HepG2 (cell line): ENCODE data around the gene BATF2. TPM values are rescaled to one million over a fixed set of nuclear protein-coding genes. Genes with fewer than 3 reads are reported as not detected.
A peak's percentile ranks its signal among the peaks of the same experiment; 100 is the strongest.

Experiments
- ASH2L ChIP-seq: fragments of 300-600, 200-600 bp; sonication (generic); IDR thresholded peaks from 2 replicates; pipeline ENCODE4 v1.7.0; 2017; ENCODE audit warnings: low read depth, mild to moderate bottlenecking, moderate library complexity, mixed read lengths, low read length; ENCODE audit not compliant: insufficient read length
- ATF7 ChIP-seq, 2 experiments: fragments of 450-650 bp in 1 of 2; sonication (generic) in 1 of 2; formaldehyde crosslinking in 1 of 2; IDR thresholded peaks; 2 replicates each; pipeline versions ENCODE4 v1.4.0 to v1.6.1; 2016 to 2020; ENCODE audit warnings: antibody characterized with exemption in 1 of 2, mild to moderate bottlenecking in 1 of 2, missing genetic modification reagents in 1 of 2
- BRCA1 ChIP-seq: sonication (generic); formaldehyde crosslinking; IDR thresholded peaks from 2 replicates; pipeline ENCODE4 v1.4.0; 2020; ENCODE audit warnings: missing genetic modification reagents
- CENPT ChIP-seq: sonication (generic); formaldehyde crosslinking; IDR thresholded peaks from 2 replicates; pipeline ENCODE4 v1.8.0; 2022; ENCODE audit warnings: low read depth, mild to moderate bottlenecking, moderate library complexity, missing genetic modification reagents
- ETV6 ChIP-seq: sonication (generic); formaldehyde crosslinking; conservative IDR thresholded peaks from 2 replicates; pipeline ENCODE4 v1.4.0; 2020; ENCODE audit warnings: missing genetic modification reagents
- GABPB1 ChIP-seq: IDR thresholded peaks from 2 replicates; pipeline ENCODE4 v1.6.1; 2016; ENCODE audit warnings: mild to moderate bottlenecking, missing genetic modification reagents, moderate library complexity, missing compliant biosample characterization
- HMG20A ChIP-seq: IDR thresholded peaks from 2 replicates; pipeline ENCODE4 v1.6.1; 2016; ENCODE audit warnings: borderline replicate concordance
- KAT7 ChIP-seq: IDR thresholded peaks from 2 replicates; pipeline ENCODE4 v1.6.1; 2018; ENCODE audit warnings: borderline replicate concordance, missing compliant biosample characterization
- KLF9 ChIP-seq: IDR thresholded peaks from 2 replicates; pipeline ENCODE4 v1.6.1; 2016; ENCODE audit warnings: low read depth
- MATR3 ChIP-seq: sonication (generic); formaldehyde crosslinking; IDR thresholded peaks from 2 replicates; pipeline ENCODE4 v1.4.0; 2020; ENCODE audit warnings: missing genetic modification reagents
- MEIS1 ChIP-seq: sonication (generic); formaldehyde crosslinking; IDR thresholded peaks from 2 replicates; pipeline ENCODE4 v1.9.0; 2021; ENCODE audit warnings: mild to moderate bottlenecking, missing genetic modification reagents, moderate library complexity, borderline replicate concordance
- NFATC3 ChIP-seq: sonication (generic); formaldehyde crosslinking; IDR thresholded peaks from 2 replicates; pipeline ENCODE4 v1.5.1; 2020; ENCODE audit warnings: mild to moderate bottlenecking, missing genetic modification reagents
- SOX6 ChIP-seq, 2 experiments: fragments of 450-650 bp in 1 of 2; sonication (generic) in 1 of 2; formaldehyde crosslinking in 1 of 2; IDR thresholded peaks; 2 replicates each; pipeline versions ENCODE4 v1.4.0 to v1.6.1; 2017 to 2020; ENCODE audit warnings: antibody characterized with exemption in 1 of 2, mild to moderate bottlenecking in 1 of 2, missing genetic modification reagents in 1 of 2
- YEATS2 ChIP-seq: sonication (generic); formaldehyde crosslinking; IDR thresholded peaks from 2 replicates; pipeline ENCODE4 v1.4.0; 2020; ENCODE audit warnings: missing genetic modification reagents, borderline replicate concordance
- ZFP36L1 ChIP-seq: sonication (generic); formaldehyde crosslinking; IDR thresholded peaks from 2 replicates; pipeline ENCODE4 v1.8.0; 2022; ENCODE audit warnings: mild to moderate bottlenecking, missing genetic modification reagents, moderate library complexity
- ZNF235 ChIP-seq: sonication (generic); formaldehyde crosslinking; IDR thresholded peaks from 2 replicates; pipeline ENCODE4 v1.8.1; 2023; ENCODE audit warnings: mild to moderate bottlenecking, missing genetic modification reagents, borderline replicate concordance
- ZNF333 ChIP-seq: sonication (generic); formaldehyde crosslinking; IDR thresholded peaks from 2 replicates; pipeline ENCODE4 v1.4.0; 2020; ENCODE audit warnings: mild to moderate bottlenecking, missing genetic modification reagents, borderline replicate concordance
- ZNF441 ChIP-seq: sonication (generic); formaldehyde crosslinking; IDR thresholded peaks from 2 replicates; pipeline ENCODE4 v1.7.0; 2021; ENCODE audit warnings: missing genetic modification reagents, borderline replicate concordance
- ZNF556 ChIP-seq: sonication (generic); formaldehyde crosslinking; IDR thresholded peaks from 2 replicates; pipeline ENCODE4 v1.4.0; 2020; ENCODE audit warnings: mild to moderate bottlenecking, missing genetic modification reagents, borderline replicate concordance
- ZNF589 ChIP-seq: sonication (generic); formaldehyde crosslinking; conservative IDR thresholded peaks from 2 replicates; pipeline ENCODE4 v1.8.0; 2022; ENCODE audit warnings: mild to moderate bottlenecking, moderate library complexity, missing genetic modification reagents
- polyA plus RNA-seq, 8 experiments: library from polyadenylated mRNA; depleted of rRNA in 3 of 8; stranded (reverse) in 7 of 8; unstranded in 1 of 8; fragments of >200 nt; fragmentation: Illumina TruSeq in 4 of 8; extraction: Trizol in 4 of 8; gene quantifications; 2 replicates each; pipeline versions ENCODE4 v1.2.1 to v1.2.3, GENCODE V29; 2011 to 2016; ENCODE audit warnings: low read depth in 4 of 8, missing spikeins in 1 of 8, mixed read lengths in 1 of 8; ENCODE audit not compliant: insufficient read depth in 1 of 8
- total RNA-seq, 5 experiments: library from RNA; depleted of rRNA; stranded (reverse); fragments of >200 nt; fragmentation: Illumina TruSeq; extraction: Trizol; gene quantifications; 2 replicates each; pipeline ENCODE4 v1.2.3, GENCODE V29; 2016; ENCODE audit warnings: low read depth in 1 of 5
- TF ChIP-seq, protein P1 (sequence below): sonication (generic); formaldehyde crosslinking; IDR thresholded peaks from 2 replicates; pipeline ENCODE4 v1.9.0; 2022; ENCODE audit warnings: missing genetic modification reagents, mild to moderate bottlenecking, borderline replicate concordance
- TF ChIP-seq, protein P2 (sequence below): sonication (generic); formaldehyde crosslinking; IDR thresholded peaks from 2 replicates; pipeline ENCODE4 v1.5.1; 2020; ENCODE audit warnings: mild to moderate bottlenecking, moderate library complexity, missing genetic modification reagents
- TF ChIP-seq, protein P3 (sequence below): sonication (generic); formaldehyde crosslinking; IDR thresholded peaks from 2 replicates; pipeline ENCODE4 v1.8.0; 2022; ENCODE audit warnings: mild to moderate bottlenecking, missing genetic modification reagents, borderline replicate concordance

BATF2 gene
- total and polyA plus RNA-seq, 2 of the 13 experiments (the other 11 are each of a cell fraction or from before 2014, with no cell fraction given), result 2.8 to 3.9 TPM

DNA sequence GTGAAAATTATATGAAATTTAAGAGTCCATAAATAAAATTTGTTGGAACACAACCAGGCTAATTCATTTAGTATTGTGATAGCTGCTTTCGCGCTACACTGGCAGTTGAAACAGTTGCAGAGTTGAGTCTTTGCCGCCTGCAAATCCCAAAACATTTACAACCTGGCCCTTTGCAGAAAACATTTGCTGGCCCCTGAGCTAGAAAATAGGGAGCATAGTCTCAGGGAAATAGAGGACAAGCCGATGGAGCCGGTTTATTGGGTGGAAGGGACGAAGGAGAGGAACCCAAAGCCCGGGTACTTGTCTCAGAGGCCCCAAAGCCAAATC, 43.7 kb upstream of the BATF2 start (continued):
- TF ChIP-seq, protein P1, sequence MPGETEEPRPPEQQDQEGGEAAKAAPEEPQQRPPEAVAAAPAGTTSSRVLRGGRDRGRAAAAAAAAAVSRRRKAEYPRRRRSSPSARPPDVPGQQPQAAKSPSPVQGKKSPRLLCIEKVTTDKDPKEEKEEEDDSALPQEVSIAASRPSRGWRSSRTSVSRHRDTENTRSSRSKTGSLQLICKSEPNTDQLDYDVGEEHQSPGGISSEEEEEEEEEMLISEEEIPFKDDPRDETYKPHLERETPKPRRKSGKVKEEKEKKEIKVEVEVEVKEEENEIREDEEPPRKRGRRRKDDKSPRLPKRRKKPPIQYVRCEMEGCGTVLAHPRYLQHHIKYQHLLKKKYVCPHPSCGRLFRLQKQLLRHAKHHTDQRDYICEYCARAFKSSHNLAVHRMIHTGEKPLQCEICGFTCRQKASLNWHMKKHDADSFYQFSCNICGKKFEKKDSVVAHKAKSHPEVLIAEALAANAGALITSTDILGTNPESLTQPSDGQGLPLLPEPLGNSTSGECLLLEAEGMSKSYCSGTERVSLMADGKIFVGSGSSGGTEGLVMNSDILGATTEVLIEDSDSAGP (CRISPR knock-in tag), result no peak
- TF ChIP-seq, protein P2, sequence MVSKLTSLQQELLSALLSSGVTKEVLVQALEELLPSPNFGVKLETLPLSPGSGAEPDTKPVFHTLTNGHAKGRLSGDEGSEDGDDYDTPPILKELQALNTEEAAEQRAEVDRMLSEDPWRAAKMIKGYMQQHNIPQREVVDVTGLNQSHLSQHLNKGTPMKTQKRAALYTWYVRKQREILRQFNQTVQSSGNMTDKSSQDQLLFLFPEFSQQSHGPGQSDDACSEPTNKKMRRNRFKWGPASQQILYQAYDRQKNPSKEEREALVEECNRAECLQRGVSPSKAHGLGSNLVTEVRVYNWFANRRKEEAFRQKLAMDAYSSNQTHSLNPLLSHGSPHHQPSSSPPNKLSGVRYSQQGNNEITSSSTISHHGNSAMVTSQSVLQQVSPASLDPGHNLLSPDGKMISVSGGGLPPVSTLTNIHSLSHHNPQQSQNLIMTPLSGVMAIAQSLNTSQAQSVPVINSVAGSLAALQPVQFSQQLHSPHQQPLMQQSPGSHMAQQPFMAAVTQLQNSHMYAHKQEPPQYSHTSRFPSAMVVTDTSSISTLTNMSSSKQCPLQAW (CRISPR knock-in tag), result 0 out of 2 replicates have a peak, but pooled peaks have one; percentile 49
- no peak for TF ChIP-seq GABPB1
- TF ChIP-seq YEATS2 (CRISPR knock-in tag), result no peak
- no peak for TF ChIP-seq KAT7 (CRISPR knock-in tag)
- no peak for TF ChIP-seq KLF9 (CRISPR knock-in tag)
- TF ChIP-seq HMG20A (CRISPR knock-in tag), result no peak
- no peak for TF ChIP-seq CENPT
- TF ChIP-seq NFATC3, result no peak
- TF ChIP-seq ATF7 (IDR thresholded peaks at IDR 0.05), result no peak
- TF ChIP-seq ATF7 (CRISPR knock-in tag; IDR thresholded peaks at IDR 0.05), result no peak
- TF ChIP-seq ZNF333 (CRISPR knock-in tag), result 0 out of 2 replicates have a peak, but pooled peaks have one; percentile 38
- TF ChIP-seq, protein P3, sequence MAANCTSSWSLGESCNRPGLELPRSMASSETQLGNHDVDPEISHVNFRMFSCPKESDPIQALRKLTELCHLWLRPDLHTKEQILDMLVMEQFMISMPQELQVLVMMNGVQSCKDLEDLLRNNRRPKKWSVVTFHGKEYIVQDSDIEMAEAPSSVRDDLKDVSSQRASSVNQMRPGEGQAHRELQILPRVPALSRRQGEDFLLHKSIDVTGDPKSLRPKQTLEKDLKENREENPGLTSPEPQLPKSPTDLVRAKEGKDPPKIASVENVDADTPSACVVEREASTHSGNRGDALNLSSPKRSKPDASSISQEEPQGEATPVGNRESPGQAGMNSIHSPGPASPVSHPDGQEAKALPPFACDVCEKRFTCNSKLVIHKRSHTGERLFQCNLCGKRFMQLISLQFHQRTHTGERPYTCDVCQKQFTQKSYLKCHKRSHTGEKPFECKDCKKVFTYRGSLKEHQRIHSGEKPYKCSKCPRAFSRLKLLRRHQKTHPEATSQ (CRISPR knock-in tag), result no peak
- TF ChIP-seq ASH2L, result no peak
- TF ChIP-seq ZNF235 (CRISPR knock-in tag), result peak; percentile 8; the same call in 1 of the 2 replicates
- no peak for TF ChIP-seq ZNF441 (CRISPR knock-in tag)
- TF ChIP-seq SOX6 (IDR thresholded peaks at IDR 0.05), result no peak
- no peak for TF ChIP-seq SOX6 (CRISPR knock-in tag; IDR thresholded peaks at IDR 0.05)
- no peak for TF ChIP-seq ZNF556 (CRISPR knock-in tag)
- TF ChIP-seq ZFP36L1 (CRISPR knock-in tag), result peak; percentile 1; the same call in 1 of the 2 replicates
- no peak for TF ChIP-seq ZNF589 (CRISPR knock-in tag)
- TF ChIP-seq BRCA1 (CRISPR knock-in tag), result no peak
- TF ChIP-seq ETV6 (CRISPR knock-in tag), result no peak
- TF ChIP-seq MEIS1 (CRISPR knock-in tag), result 0 out of 2 replicates have a peak, but pooled peaks have one; percentile 2
- TF ChIP-seq MATR3 (CRISPR knock-in tag), result no peak
- TF ChIP-seq, all 625 proteins: peak for 9
